Right ventricle myocardium superior (tissue), 1 donor: Measurements from ENCODE around the gene MAP4K2. TPM values are rescaled to one million over a fixed set of nuclear protein-coding genes. Genes with fewer than 3 reads are reported as not detected.

Source experiments
- ATAC-seq: fragments of 200-7000 bp; cut with Tn5 transposase; one replicate; pipeline ENCODE4 v1.9.1; 2020; ENCODE audit warnings: mild to moderate bottlenecking; ENCODE audit not compliant: poor library complexity
- DNase-seq: peaks from one replicate; pipeline ENCODE4 v3.0.0-alpha.2; 2020
- intact Hi-C: fragments of 100-400 bp; cut with DNase I; formaldehyde crosslinking; loops from one replicate; pipeline ENCODE4 v1.11.2; 2022
- total RNA-seq: library from RNA; stranded (reverse); fragmentation: NEBNext Ultra II Directional; extraction: Animal tissue kit (Norgen Biotek cat#: 25700); gene quantifications from one replicate; pipeline ENCODE4 v1.2.1, GENCODE V29; 2021
- donor health status: DM: no; HTN: yes; CAD: no; lungs with severe emphysema.

MAP4K2 gene
- total RNA-seq, 1 donor from 2014 or later, result 7.7 TPM

GRCh38 chr11:64764040-64764611, 38.9 kb downstream of the MAP4K2 start:
- intact Hi-C loops, result no loop called here
- peak; percentile 9 for ATAC-seq
- DNase-seq, result no peak

GRCh38 chr11:64763526-64764039, 39.4 kb downstream of the MAP4K2 start:
- ATAC-seq (no peak), DNase-seq (peak; percentile 52)
- intact Hi-C loops, result no loop called here

GRCh38 chr11:64762674-64763525, 40.1 kb downstream of the MAP4K2 start:
- intact Hi-C loops, result no loop called here
- peak; percentile 29 for DNase-seq
- ATAC-seq, result peak; percentile 18

GRCh38 chr11:64762277-64762673, 40.7 kb downstream of the MAP4K2 start:
- intact Hi-C loops, result no loop called here
- ATAC-seq (no peak), DNase-seq (no peak)

- intact Hi-C loops, result no loop called here
- DNase-seq (peak; percentile 6), ATAC-seq (no peak)
These were observed 42.1 kb downstream of the MAP4K2 start for GRCh38 chr11:64760759-64761420.

GRCh38 chr11:64759722-64760719, 43.0 kb downstream of the MAP4K2 start, which contains the start of gene PYGM:
Gene PYGM, minus strand, starts transcription at chr11:64759974. Its CDS starts 76 bp downstream, at chr11:64759898.
- ATAC-seq (peak; percentile 85), DNase-seq (peak; percentile 92)
- intact Hi-C loops, result no loop called here

GRCh38 chr11:64759131-64759721, 43.8 kb downstream of the MAP4K2 start:
- peak; percentile 62 for DNase-seq

GRCh38 chr11:64758330-64759079, 44.5 kb downstream of the MAP4K2 start:
- ATAC-seq (peak; percentile 1), DNase-seq (peak; percentile 30)
- intact Hi-C loops, result no loop called here

More at GRCh38 chr11:64759131-64759721, 43.8 kb downstream of the MAP4K2 start:
- ATAC-seq, result peak; percentile 25
- intact Hi-C loops, result no loop called here

- intact Hi-C loops, result no loop called here
- ATAC-seq (no peak), DNase-seq (peak; percentile 38)
These were observed 45.3 kb downstream of the MAP4K2 start for GRCh38 chr11:64757549-64758329.

- no peak for ATAC-seq
- peak; percentile 29 for DNase-seq
- intact Hi-C loops, result no loop called here
These were observed 47.2 kb downstream of the MAP4K2 start for GRCh38 chr11:64755681-64756361.

- intact Hi-C loops, result no loop called here
- peak; percentile 41 for DNase-seq
- ATAC-seq, result no peak
These were observed 47.9 kb downstream of the MAP4K2 start for GRCh38 chr11:64754919-64755662.

- ATAC-seq (no peak), DNase-seq (peak; percentile 18)
- intact Hi-C loops, result no loop called here
These were observed 48.7 kb downstream of the MAP4K2 start for GRCh38 chr11:64754124-64754918.

- ATAC-seq (no peak), DNase-seq (peak; percentile 34)
- intact Hi-C loops, result no loop called here
These were observed 49.5 kb downstream of the MAP4K2 start for GRCh38 chr11:64753380-64754123.

GRCh38 chr11:64753019-64753379, 50.0 kb downstream of the MAP4K2 start:
- intact Hi-C loops, result no loop called here
- no peak for ATAC-seq
- peak; percentile 27 for DNase-seq
